C4-2B (cell line): ENCODE data around the gene ELMO1.

Source experiments
- CTCF ChIP-seq: fragments of 450-650 bp; conservative IDR thresholded peaks from 2 replicates; pipeline ENCODE4 v1.5.1; 2017; ENCODE audit warnings: mild to moderate bottlenecking
- ZFX ChIP-seq: fragments of 450-650 bp; IDR thresholded peaks from 2 replicates; pipeline ENCODE4 v1.6.1; 2017

GRCh38 chr7:36960105-36960504, 488.6 kb downstream of the ELMO1 start:
- TF ChIP-seq CTCF, result no peak
- TF ChIP-seq ZFX, result no peak
